Nephron progenitor cell (in vitro differentiated cells): Measurements from ENCODE around the gene PCA3.

ENCODE experiments used
- DNase-seq: peaks from one replicate; pipeline ENCODE4 v3.0.0; 2021
- H3K27ac Mint-ChIP-seq: 2 replicates; pipeline ENCODE4 v1.8.0; 2021; ENCODE audit warnings: mild to moderate bottlenecking, moderate library complexity, mixed read lengths
- H3K27me3 Mint-ChIP-seq: 2 replicates; pipeline ENCODE4 v1.8.0; 2021; ENCODE audit warnings: mild to moderate bottlenecking, low read depth, mixed read lengths; ENCODE audit not compliant: poor library complexity
- H3K36me3 Mint-ChIP-seq: 2 replicates; pipeline ENCODE4 v1.8.0; 2021; ENCODE audit warnings: low read depth, mixed read lengths
- H3K4me1 Mint-ChIP-seq: 2 replicates; pipeline ENCODE4 v1.8.0; 2021; ENCODE audit warnings: mixed read lengths
- H3K4me3 Mint-ChIP-seq: 2 replicates; pipeline ENCODE4 v1.8.0; 2021; ENCODE audit warnings: mild to moderate bottlenecking, moderate library complexity, mixed read lengths
- H3K9me3 Mint-ChIP-seq: 2 replicates; pipeline ENCODE4 v1.8.0; 2021; ENCODE audit warnings: mild to moderate bottlenecking, moderate library complexity, mixed read lengths
- CTCF ChIP-seq: fragments of 200-600 bp; sonication (generic); IDR thresholded peaks from 2 replicates; pipeline ENCODE4 v1.5.0; 2021; ENCODE audit warnings: antibody characterized with exemption

Gene PCA3

GRCh38 chr9:76817489-76817888 lies 53.3 kb downstream of the PCA3 start:
- no peak overlapping the region for H3K27ac Mint-ChIP-seq
- peaks cover 7% of the 10 kb centered on the region for H3K27me3 Mint-ChIP-seq
- no peak for TF ChIP-seq CTCF
- no peaks in the 10 kb centered on the region for H3K4me1 Mint-ChIP-seq
- no peaks in the 10 kb centered on the region for H3K36me3 Mint-ChIP-seq
- H3K4me3 Mint-ChIP-seq: no peak overlapping the region
- no peaks in the 10 kb centered on the region for H3K9me3 Mint-ChIP-seq
- no peak for DNase-seq

DNA sequence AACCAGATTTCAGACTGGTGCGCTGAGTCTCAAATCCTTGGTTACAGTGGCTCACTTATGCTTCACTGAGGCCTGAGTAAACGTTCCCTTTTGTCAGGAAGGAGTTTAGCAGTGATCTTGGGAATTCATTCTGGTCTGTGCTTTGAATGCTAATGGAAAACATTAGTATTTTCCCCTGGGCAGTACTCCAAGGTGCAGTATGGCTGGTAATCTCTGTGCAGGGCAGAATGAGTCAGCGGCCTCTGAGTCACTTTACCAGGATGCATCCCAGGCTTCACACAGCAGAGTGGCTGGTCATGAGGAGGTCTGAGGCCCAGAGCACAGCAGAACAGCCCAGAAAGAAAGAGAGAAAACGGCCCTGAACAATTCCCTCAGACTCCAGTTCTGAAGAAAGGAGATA lies 54.0 kb downstream of the PCA3 start:
- H3K27ac Mint-ChIP-seq: no peak overlapping the region
- no peak for TF ChIP-seq CTCF
- DNase-seq: no peak
- H3K9me3 Mint-ChIP-seq: no peaks in the 10 kb centered on the region
- no peaks in the 10 kb centered on the region for H3K36me3 Mint-ChIP-seq
- H3K4me1 Mint-ChIP-seq: peaks cover under 1% of the 10 kb centered on the region
- H3K27me3 Mint-ChIP-seq: peaks cover 7% of the 10 kb centered on the region
- no peak overlapping the region for H3K4me3 Mint-ChIP-seq

GRCh38 chr9:76820431-76820830 lies 56.2 kb downstream of the PCA3 start:
- Mint-ChIP-seq H3K36me3 (no peaks in the 10 kb centered on the region), H3K4me1 (peaks cover 14% of the 10 kb centered on the region), H3K9me3 (no peaks in the 10 kb centered on the region), H3K27ac (no peak overlapping the region), H3K4me3 (no peak overlapping the region), H3K27me3 (peaks cover 3% of the 10 kb centered on the region)
- no peak for TF ChIP-seq CTCF
- DNase-seq: no peak

GRCh38 chr9:76827296-76828080 lies 63.2 kb downstream of the PCA3 start:
- TF ChIP-seq CTCF: no peak
- no peak for DNase-seq
- peaks cover 10% of the 10 kb centered on the region for H3K36me3 Mint-ChIP-seq
- no peak overlapping the region for H3K4me3 Mint-ChIP-seq
- no peaks in the 10 kb centered on the region for H3K27me3 Mint-ChIP-seq
- H3K9me3 Mint-ChIP-seq: peaks cover 25% of the 10 kb centered on the region
- H3K27ac Mint-ChIP-seq: no peak overlapping the region
- H3K4me1 Mint-ChIP-seq: peaks cover 21% of the 10 kb centered on the region

GRCh38 chr9:76828447-76828846 lies 64.2 kb downstream of the PCA3 start:
- Mint-ChIP-seq H3K9me3 (peaks cover 25% of the 10 kb centered on the region), H3K27me3 (no peaks in the 10 kb centered on the region), H3K4me1 (peaks cover 19% of the 10 kb centered on the region), H3K27ac (no peak overlapping the region), H3K36me3 (peaks cover 10% of the 10 kb centered on the region), H3K4me3 (no peak overlapping the region)
- no peak for TF ChIP-seq CTCF
- no peak for DNase-seq
